Progenitor cell of endocrine pancreas (in vitro differentiated cells): Measurements from ENCODE around the gene RBBP5. TPM values are rescaled to one million over a fixed set of nuclear protein-coding genes. Genes with fewer than 3 reads are reported as not detected.

Experiments
- DNase-seq: peaks from one replicate; pipeline ENCODE4 v3.0.0; 2021; ENCODE audit warnings: low spot score; ENCODE audit not compliant: unreplicated experiment
- H3K27ac Mint-ChIP-seq: 2 replicates; pipeline ENCODE4 v1.8.0; 2021; ENCODE audit warnings: mild to moderate bottlenecking, moderate library complexity, mixed read lengths
- H3K27me3 Mint-ChIP-seq: 2 replicates; pipeline ENCODE4 v1.8.0; 2021; ENCODE audit warnings: mixed read lengths
- H3K36me3 Mint-ChIP-seq: 2 replicates; pipeline ENCODE4 v1.8.0; 2022; ENCODE audit warnings: mixed read lengths; ENCODE audit not compliant: insufficient read depth
- H3K4me1 Mint-ChIP-seq: 2 replicates; pipeline ENCODE4 v1.8.0; 2021; ENCODE audit warnings: low read depth, mixed read lengths
- H3K4me3 Mint-ChIP-seq: 2 replicates; pipeline ENCODE4 v1.8.0; 2021; ENCODE audit warnings: low read depth, mild to moderate bottlenecking, moderate library complexity, mixed read lengths
- H3K9me3 Mint-ChIP-seq: 2 replicates; pipeline ENCODE4 v1.8.0; 2021; ENCODE audit warnings: low read depth, mixed read lengths
- CTCF ChIP-seq: fragments of 200-600 bp; sonication (generic); IDR thresholded peaks from one replicate; pipeline ENCODE4 v1.5.0; 2021; ENCODE audit warnings: antibody characterized with exemption, mild to moderate bottlenecking; ENCODE audit not compliant: unreplicated experiment
- total RNA-seq: library from RNA; stranded (reverse); gene quantifications from 2 replicates; pipeline ENCODE4 v1.2.1, GENCODE V29; 2021

The RBBP5 gene
- total RNA-seq, 1 donor from 2014 or later = 20.9 TPM

- Mint-ChIP-seq H3K27ac (no peak overlapping the region), H3K9me3 (no peaks in the 10 kb centered on the region), H3K36me3 (no peaks in the 10 kb centered on the region), H3K4me1 (no peaks in the 10 kb centered on the region), H3K4me3 (no peak overlapping the region), H3K27me3 (no peaks in the 10 kb centered on the region)
- no peak for DNase-seq
- no peak for TF ChIP-seq CTCF
Observed at GRCh38 chr1:205072286-205072685, 49.5 kb downstream of the RBBP5 start.

- Mint-ChIP-seq H3K36me3 (no peaks in the 10 kb centered on the region), H3K27ac (no peak overlapping the region), H3K4me1 (no peaks in the 10 kb centered on the region), H3K4me3 (no peak overlapping the region), H3K27me3 (no peaks in the 10 kb centered on the region), H3K9me3 (no peaks in the 10 kb centered on the region)
- DNase-seq = no peak
- TF ChIP-seq CTCF = no peak
Observed at GRCh38 chr1:205071801-205072200, 50.0 kb downstream of the RBBP5 start.

- Mint-ChIP-seq H3K27me3 (no peaks in the 10 kb centered on the region), H3K4me3 (no peak overlapping the region), H3K36me3 (no peaks in the 10 kb centered on the region), H3K27ac (no peak overlapping the region), H3K9me3 (no peaks in the 10 kb centered on the region), H3K4me1 (no peaks in the 10 kb centered on the region)
- TF ChIP-seq CTCF = no peak
- DNase-seq = no peak
Observed at GRCh38 chr1:205071028-205071409, 50.8 kb downstream of the RBBP5 start.

GRCh38 chr1:205069371-205070125 lies 52.2 kb downstream of the RBBP5 start:
- H3K9me3 Mint-ChIP-seq = no peaks in the 10 kb centered on the region
- no peak overlapping the region for H3K4me3 Mint-ChIP-seq
- H3K27me3 Mint-ChIP-seq = no peaks in the 10 kb centered on the region
- H3K36me3 Mint-ChIP-seq = no peaks in the 10 kb centered on the region
- DNase-seq = no peak
- TF ChIP-seq CTCF = no peak
- H3K4me1 Mint-ChIP-seq = no peaks in the 10 kb centered on the region
- H3K27ac Mint-ChIP-seq = no peak overlapping the region

GRCh38 chr1:205068457-205069040 lies 53.2 kb downstream of the RBBP5 start:
- no peak for DNase-seq
- TF ChIP-seq CTCF = no peak
- H3K9me3 Mint-ChIP-seq = no peaks in the 10 kb centered on the region
- H3K27me3 Mint-ChIP-seq = no peaks in the 10 kb centered on the region
- no peaks in the 10 kb centered on the region for H3K4me1 Mint-ChIP-seq
- no peak overlapping the region for H3K27ac Mint-ChIP-seq
- H3K36me3 Mint-ChIP-seq = no peaks in the 10 kb centered on the region
- H3K4me3 Mint-ChIP-seq = no peak overlapping the region
